H1 (cell line): ENCODE measurements around the gene FBXL14.

ENCODE experiments used
- CREB1 ChIP-seq: IDR thresholded peaks from 2 replicates; pipeline ENCODE4 v1.6.1; 2012; ENCODE audit warnings: inconsistent platforms
- PHF8 ChIP-seq: fragments of 200-600 bp; sonication (generic); conservative IDR thresholded peaks from 2 replicates; pipeline ENCODE4 v1.7.1; 2012; ENCODE audit warnings: low read depth, mild to moderate bottlenecking, inconsistent platforms, low read length, moderate library complexity

GRCh38 chr12:1529862-1530591, 64.4 kb downstream of the FBXL14 start:
- no peak for TF ChIP-seq CREB1
- no peak for TF ChIP-seq PHF8
